Testis (tissue), 3 donors: Measurements from ENCODE around the gene PIP4K2B. TPM values are rescaled to one million over a fixed set of nuclear protein-coding genes. Genes with fewer than 3 reads are reported as not detected.

Experiments used
- DNase-seq: peaks from one replicate; pipeline ENCODE4 v3.0.0-alpha.2; 2019
- H3K27ac ChIP-seq, 2 donors: fragments of 200-600 bp; sonication (generic); one replicate each; pipeline ENCODE4 v1.5.1; 2019
- H3K27me3 ChIP-seq: fragments of 200-600 bp; sonication (generic); one replicate; pipeline ENCODE4 v1.5.1; 2019
- H3K36me3 ChIP-seq: fragments of 200-600 bp; sonication (generic); one replicate; pipeline ENCODE4 v1.5.1; 2017; ENCODE audit warnings: low read depth; ENCODE audit errors: missing control alignments
- H3K4me1 ChIP-seq: fragments of 200-600 bp; sonication (generic); one replicate; pipeline ENCODE4 v1.5.1; 2019
- H3K4me3 ChIP-seq, 2 donors: fragments of 200-600 bp; sonication (generic); one replicate each; pipeline ENCODE4 v1.5.1; 2017 to 2019
- H3K9me3 ChIP-seq: fragments of 200-600 bp; sonication (generic); one replicate; pipeline ENCODE4 v1.5.1; 2017
- CTCF ChIP-seq, 3 experiments: fragments of 450-650 bp in 2 of 3; fragments of 200-600 bp in 1 of 3; sonication (generic) in 1 of 3; IDR thresholded peaks; one replicate each; pipeline ENCODE4 v1.5.1; 2016 to 2019; ENCODE audit warnings: antibody characterized with exemption in 3 of 3, mild to moderate bottlenecking in 2 of 3, moderate library complexity in 1 of 3
- POLR2A ChIP-seq: fragments of 450-650 bp; IDR thresholded peaks from one replicate; pipeline ENCODE4 v1.6.1; 2017; ENCODE audit warnings: antibody characterized with exemption, mild to moderate bottlenecking, moderate library complexity
- WGBS, 2 donors: methylation state at CpG; one replicate each; pipeline ENCODE4 v1.1.5; 2018; 5-methylcytosine and 5-hydroxymethylcytosine counted together
- intact Hi-C: fragments of 100-400 bp; cut with DNase I; formaldehyde crosslinking; loops from one replicate; pipeline ENCODE4 v1.15.1; 2023; ENCODE audit warnings: low total_unique reads
- polyA plus RNA-seq: library from polyadenylated mRNA; stranded (reverse); fragments of 350-450 nt; fragmentation: Illumina TruSeq; extraction: RNeasy Lipid Tissue Mini Kit (QIAGEN cat#74804); gene quantifications from one replicate; pipeline ENCODE4 v1.2.3, GENCODE V29; 2014; ENCODE audit warnings: low read depth, low replicate concordance; ENCODE audit not compliant: insufficient read depth
- total RNA-seq, 2 donors: library from RNA; depleted of rRNA; stranded (reverse); fragments of >200 nt; gene quantifications; one replicate each; pipeline ENCODE4 v1.2.3, GENCODE V29; 2016

PIP4K2B gene
- total and polyA plus RNA-seq, 3 donors from 2014 or later: 34.8 to 56.7 (median 47.2) TPM

DNA sequence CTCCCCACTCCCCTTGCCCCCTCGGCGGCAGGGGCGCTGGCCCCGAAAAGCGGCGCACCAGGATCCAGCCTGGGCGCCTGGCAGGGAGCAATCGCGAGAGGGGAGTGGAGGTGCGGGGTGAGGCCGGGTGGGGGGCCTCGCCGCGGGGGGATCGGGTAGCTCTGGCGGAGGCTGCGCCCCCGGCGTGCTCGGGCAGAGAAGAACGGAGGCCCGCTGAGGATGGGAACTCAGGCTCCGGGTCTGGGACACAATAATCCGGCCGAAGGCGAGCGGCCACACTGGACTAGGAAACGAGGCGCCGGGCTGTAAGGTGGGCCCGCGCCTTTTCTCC, 50.5 kb downstream of the PIP4K2B start:
- no peaks in the 10 kb centered on the region for H3K36me3 ChIP-seq
- H3K4me1 ChIP-seq: peaks cover 39% of the 10 kb centered on the region
- no peak for TF ChIP-seq CTCF (IDR thresholded peaks at IDR 0.05)
- no peak for TF ChIP-seq POLR2A
- DNase-seq: no peak
- intact Hi-C loops: no loop called here
- H3K9me3 ChIP-seq: no peaks in the 10 kb centered on the region
- WGBS, 2 donors: 0% methylated on average over 32 of the region's 32 CpGs; no CpG with 5 or more reads in 1 of the 2 donors
- H3K27me3 ChIP-seq: no peaks in the 10 kb centered on the region
- H3K27ac ChIP-seq: peak overlapping the region; percentile 76 to 85
- H3K4me3 ChIP-seq: peak overlapping the region; percentile 81 to 92

DNA sequence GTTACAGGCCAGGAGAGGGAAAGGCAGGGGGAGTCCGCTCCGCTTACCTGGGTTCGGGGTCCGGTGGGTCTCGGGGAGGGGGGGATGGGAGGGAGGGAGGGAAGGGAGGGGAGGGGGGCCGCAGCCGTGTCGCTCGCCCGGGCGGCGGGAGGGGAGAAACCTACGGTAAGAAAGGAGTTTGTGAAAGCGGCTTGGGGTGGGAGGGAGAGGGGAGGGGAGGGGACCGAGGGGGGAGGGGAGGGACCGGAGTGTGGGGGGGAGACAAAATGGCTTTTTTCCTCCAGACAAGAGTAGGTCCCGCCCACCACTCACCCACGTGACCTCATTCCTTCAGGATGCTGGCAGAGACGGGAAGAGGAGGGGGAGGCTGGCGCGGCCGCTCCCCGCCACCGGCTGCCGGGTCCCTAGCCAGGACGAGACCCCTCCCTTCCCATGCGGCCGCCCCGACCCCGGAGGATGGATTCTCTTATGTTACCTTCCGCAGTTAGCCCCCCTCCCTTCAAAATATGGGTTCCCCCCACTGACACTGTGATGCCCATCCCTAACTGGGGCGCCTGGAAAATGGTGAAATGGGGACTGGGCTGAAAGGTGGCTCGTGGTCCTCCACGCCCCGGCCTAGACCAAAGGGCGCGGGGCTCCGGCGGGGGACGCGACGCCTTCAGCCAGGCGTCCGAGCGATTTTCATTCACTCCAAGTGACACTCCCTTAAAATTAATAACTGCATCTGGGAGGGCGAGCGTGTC, 51.0 kb downstream of the PIP4K2B start, which contains the start of gene PCGF2:
Gene PCGF2, minus strand, starts transcription at position 188 of the 743 bp plus-strand sequence. CDS start 7,934 bp downstream, outside the sequence.
- intact Hi-C loops: no loop called here
- H3K27ac ChIP-seq: peak within 1 kb of the TSS; percentile 81 to 85
- no peaks in the 10 kb centered on the region for H3K27me3 ChIP-seq
- no peaks in the 10 kb centered on the region for H3K36me3 ChIP-seq
- no peak for TF ChIP-seq CTCF (IDR thresholded peaks at IDR 0.05)
- no peak for TF ChIP-seq POLR2A
- 0 to 1% methylated on average over 9 to 41 of the region's 47 CpGs for WGBS, 2 donors
- H3K9me3 ChIP-seq: no peaks in the 10 kb centered on the region
- peak within 1 kb of the TSS; percentile 81 to 92 for H3K4me3 ChIP-seq
- DNase-seq: peak; percentile 96
- peaks cover 33% of the 10 kb centered on the region for H3K4me1 ChIP-seq

- no peak for DNase-seq
- Histone ChIP-seq H3K4me3 (peak overlapping the region; percentile 81 to 92), H3K27me3 (no peaks in the 10 kb centered on the region), H3K36me3 (no peaks in the 10 kb centered on the region), H3K9me3 (no peaks in the 10 kb centered on the region), H3K27ac (peak overlapping the region; percentile 81 to 85), H3K4me1 (peaks cover 35% of the 10 kb centered on the region)
- TF ChIP-seq CTCF (IDR thresholded peaks at IDR 0.05): no peak
- TF ChIP-seq POLR2A: no peak
- intact Hi-C loops: no loop called here
- 1 to 2% methylated on average over 35 to 40 of the region's 64 CpGs for WGBS, 2 donors
Observed at GRCh38 chr17:38747463-38748148, 51.8 kb downstream of the PIP4K2B start.

DNA sequence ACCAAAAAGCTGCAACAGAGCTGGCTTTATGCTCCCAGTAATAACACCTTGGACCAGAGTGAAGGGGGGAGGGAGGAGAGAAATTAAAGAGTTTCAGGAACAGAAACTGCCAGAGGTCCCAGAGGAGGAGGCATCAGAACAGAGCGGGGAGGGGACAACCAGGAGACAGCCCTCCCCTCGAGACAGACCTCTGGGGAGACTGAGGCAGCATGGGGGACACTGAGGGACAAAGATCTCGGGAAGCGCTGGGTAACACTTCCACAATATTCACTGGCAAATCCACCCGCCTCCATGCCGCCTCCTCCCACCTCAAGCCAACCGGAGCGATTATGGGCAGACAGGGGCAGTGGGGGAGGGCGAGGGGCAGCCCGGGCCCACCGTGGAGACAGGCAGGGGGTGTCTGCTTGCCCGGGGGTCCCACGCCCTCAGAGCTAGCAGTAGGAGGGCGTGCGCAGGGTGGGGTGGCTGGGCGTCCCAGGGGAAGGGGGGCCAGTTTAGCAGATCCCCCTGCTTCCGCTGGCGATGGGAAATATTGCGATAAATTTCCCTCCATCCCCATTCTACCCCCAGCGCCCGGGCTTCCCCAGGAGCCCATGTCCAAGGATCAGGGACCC, 52.4 kb downstream of the PIP4K2B start:
- Histone ChIP-seq H3K27ac (peak overlapping the region; percentile 10 to 85), H3K9me3 (no peaks in the 10 kb centered on the region), H3K4me1 (peaks cover 41% of the 10 kb centered on the region), H3K36me3 (no peaks in the 10 kb centered on the region), H3K27me3 (no peaks in the 10 kb centered on the region), H3K4me3 (peak overlapping the region; percentile 81 to 92)
- no peak for TF ChIP-seq CTCF (IDR thresholded peaks at IDR 0.05)
- TF ChIP-seq POLR2A: no peak
- intact Hi-C loops: no loop called here
- 1 to 5% methylated on average over 11 of the region's 21 CpGs for WGBS, 2 donors
- DNase-seq: no peak
